Measurements from ENCODE around the gene RNU5B-1. TPM values are rescaled to one million over a fixed set of nuclear protein-coding genes. Genes with fewer than 3 reads are reported as not detected.
A peak's percentile ranks its signal among the peaks of the same experiment; 100 is the strongest.

The RNU5B-1 gene
- total and polyA plus RNA-seq, 9 donors = 22.1 to 67.7 (median 29.6) TPM; not detected in 4

DNA sequence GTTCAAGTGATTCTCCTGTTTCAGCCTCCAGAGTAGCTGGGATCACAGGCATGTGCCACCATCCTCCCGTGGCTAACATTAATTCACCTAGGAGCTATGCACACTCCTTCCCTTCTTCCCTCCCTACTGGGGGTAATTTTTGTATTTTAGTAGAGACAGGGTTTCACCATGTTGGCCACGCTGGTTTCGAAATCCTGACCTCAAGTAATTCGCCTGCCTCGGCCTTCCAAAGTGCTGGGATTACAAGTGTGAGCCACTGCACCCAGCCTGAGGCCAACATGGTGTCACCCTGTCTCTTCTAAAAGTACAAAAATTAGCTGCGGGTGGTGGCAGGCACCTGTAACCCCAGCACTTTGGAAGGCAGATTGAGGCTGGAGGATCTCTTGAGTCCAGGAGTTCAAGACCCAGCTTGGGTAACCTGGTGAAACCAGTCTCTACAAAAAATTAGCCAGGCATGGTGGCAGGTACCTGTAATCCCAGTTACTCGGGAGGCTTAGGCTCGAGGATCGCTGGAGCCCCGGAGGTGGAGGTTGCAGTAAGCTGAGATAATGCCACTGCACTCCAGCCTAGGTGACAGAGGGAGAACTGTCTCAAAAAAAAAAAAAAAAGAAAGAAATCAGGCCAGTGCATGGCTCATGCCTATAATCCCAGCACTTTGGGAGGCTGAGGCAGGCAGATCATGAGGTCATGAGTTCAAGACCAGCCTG, 6.1 kb downstream of the RNU5B-1 start:
- 89 to 93% (median 90%) methylated on average over 10 of the region's 10 CpGs for WGBS, 3 donors
- Histone ChIP-seq H3K4me3 (no peak overlapping the region), H3K9me3 (no peaks in the 10 kb centered on the region), H3K36me3 (no peaks in the 10 kb centered on the region), H3K4me1 (ENCODE audit: insufficient read depth) (no peaks in the 10 kb centered on the region), H3K27me3 (no peaks in the 10 kb centered on the region), H3K27ac (no peak overlapping the region)
- DNase-seq = no peak
- intact Hi-C loops (cut with DNase I) = no loop called here
- TF ChIP-seq POLR2A (IDR thresholded peaks at IDR 0.05) (no peak), EP300 (IDR thresholded peaks at IDR 0.05) (no peak)
- TF ChIP-seq, protein P1, sequence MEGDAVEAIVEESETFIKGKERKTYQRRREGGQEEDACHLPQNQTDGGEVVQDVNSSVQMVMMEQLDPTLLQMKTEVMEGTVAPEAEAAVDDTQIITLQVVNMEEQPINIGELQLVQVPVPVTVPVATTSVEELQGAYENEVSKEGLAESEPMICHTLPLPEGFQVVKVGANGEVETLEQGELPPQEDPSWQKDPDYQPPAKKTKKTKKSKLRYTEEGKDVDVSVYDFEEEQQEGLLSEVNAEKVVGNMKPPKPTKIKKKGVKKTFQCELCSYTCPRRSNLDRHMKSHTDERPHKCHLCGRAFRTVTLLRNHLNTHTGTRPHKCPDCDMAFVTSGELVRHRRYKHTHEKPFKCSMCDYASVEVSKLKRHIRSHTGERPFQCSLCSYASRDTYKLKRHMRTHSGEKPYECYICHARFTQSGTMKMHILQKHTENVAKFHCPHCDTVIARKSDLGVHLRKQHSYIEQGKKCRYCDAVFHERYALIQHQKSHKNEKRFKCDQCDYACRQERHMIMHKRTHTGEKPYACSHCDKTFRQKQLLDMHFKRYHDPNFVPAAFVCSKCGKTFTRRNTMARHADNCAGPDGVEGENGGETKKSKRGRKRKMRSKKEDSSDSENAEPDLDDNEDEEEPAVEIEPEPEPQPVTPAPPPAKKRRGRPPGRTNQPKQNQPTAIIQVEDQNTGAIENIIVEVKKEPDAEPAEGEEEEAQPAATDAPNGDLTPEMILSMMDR (IDR thresholded peaks at IDR 0.05) = no peak

DNA sequence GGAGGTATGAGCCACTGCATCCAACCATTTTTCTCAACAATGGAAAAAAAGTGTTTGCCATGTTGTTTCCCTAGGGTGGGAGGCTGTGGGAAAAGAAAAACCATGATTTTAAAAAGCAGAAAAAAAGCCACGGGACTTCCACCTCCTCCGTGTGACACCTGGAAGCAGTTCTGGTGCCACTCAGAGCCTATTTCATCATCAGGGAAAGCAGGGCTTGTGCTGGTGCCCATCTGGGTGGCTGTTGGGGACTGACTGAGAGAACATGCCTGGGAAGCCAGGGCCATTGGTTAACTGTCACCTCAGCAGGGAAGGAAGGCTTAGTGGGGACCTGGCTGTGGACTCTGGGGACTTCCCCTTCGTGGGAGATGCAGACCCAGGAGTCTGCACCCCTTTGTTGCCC, 7.3 kb downstream of the RNU5B-1 start:
- 62 to 66% (median 65%) methylated on average over 3 of the region's 3 CpGs for WGBS, 3 donors
- no peak overlapping the region for H3K4me3 ChIP-seq
- no peaks in the 10 kb centered on the region for H3K4me1 ChIP-seq (ENCODE audit: insufficient read depth)
- TF ChIP-seq, protein P1 (IDR thresholded peaks at IDR 0.05) = no peak
- TF ChIP-seq EP300 (IDR thresholded peaks at IDR 0.05) = no peak
- TF ChIP-seq POLR2A (IDR thresholded peaks at IDR 0.05) = no peak
- no peaks in the 10 kb centered on the region for H3K9me3 ChIP-seq
- H3K36me3 ChIP-seq = no peaks in the 10 kb centered on the region
- no peak for DNase-seq
- H3K27me3 ChIP-seq = no peaks in the 10 kb centered on the region
- intact Hi-C loops (cut with DNase I) = no loop called here
- no peak overlapping the region for H3K27ac ChIP-seq

DNA sequence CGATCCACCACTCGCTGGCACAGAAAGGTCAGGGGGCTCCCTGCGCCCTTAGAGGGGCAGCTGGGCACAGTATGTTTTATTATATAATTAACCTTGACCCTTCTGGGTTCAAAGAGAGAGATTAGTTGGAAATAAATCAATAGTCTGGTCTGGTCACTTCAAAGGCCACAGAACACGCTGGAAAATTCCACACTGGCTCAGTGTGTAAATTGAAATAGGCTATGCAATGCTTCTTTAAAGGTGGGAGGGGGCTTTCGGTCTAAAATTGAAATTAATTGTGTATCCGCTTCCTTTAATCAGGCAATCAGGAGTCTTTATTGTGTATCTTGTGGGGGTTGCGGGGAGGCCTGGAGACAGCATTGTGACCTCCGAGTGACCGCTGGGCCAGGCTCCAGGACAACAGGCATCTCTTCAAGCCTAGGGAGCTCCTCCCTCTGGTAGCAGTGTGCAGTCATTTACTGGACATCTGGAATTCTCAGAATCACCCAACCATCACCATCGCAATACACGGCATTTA, 8.0 kb downstream of the RNU5B-1 start:
- intact Hi-C loops (cut with DNase I) = no loop called here
- H3K4me1 ChIP-seq (ENCODE audit: insufficient read depth) = no peaks in the 10 kb centered on the region
- H3K36me3 ChIP-seq = no peaks in the 10 kb centered on the region
- 48 to 52% (median 50%) methylated on average over 11 of the region's 11 CpGs for WGBS, 3 donors
- H3K27me3 ChIP-seq = no peaks in the 10 kb centered on the region
- no peak for TF ChIP-seq POLR2A (IDR thresholded peaks at IDR 0.05)
- TF ChIP-seq, protein P1 (IDR thresholded peaks at IDR 0.05) = no peak
- no peak overlapping the region for H3K4me3 ChIP-seq
- peak in 3 of 5 donors; percentile 51 to 67 (median 56) for DNase-seq
- no peaks in the 10 kb centered on the region for H3K9me3 ChIP-seq
- H3K27ac ChIP-seq = peak overlapping the region in 1 of 2 donors; percentile 52

DNA sequence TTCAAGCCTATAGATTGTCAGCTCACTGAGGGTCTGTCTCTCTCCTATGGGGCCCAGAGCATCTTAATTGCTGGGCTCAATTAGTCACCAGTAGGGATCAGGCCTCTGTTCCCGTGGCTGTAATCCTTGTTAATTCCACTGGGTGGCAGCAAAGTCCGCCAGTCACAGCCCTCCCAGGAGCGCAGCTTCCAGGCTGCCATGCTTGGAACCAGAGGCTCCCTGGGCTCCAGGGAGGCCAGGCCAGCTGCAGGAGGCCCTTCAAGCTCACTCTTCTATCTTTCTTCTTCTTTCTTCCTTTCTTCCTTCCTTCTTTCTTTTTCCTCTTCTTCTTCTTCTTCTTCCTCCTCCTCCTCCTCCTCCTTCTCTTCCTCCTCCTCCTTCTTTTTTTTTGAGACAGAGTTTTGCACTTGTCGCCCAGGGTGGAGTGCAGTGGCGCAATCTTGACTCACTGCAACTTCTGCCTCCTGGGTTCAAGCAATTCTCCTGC, 14.4 kb downstream of the RNU5B-1 start:
- TF ChIP-seq, protein P1 (IDR thresholded peaks at IDR 0.05) = peak; percentile 88 to 92 (median 91)
- TF ChIP-seq POLR2A (IDR thresholded peaks at IDR 0.05) (no peak), EP300 (IDR thresholded peaks at IDR 0.05) (no peak)
- Histone ChIP-seq H3K27ac (no peak overlapping the region), H3K9me3 (no peaks in the 10 kb centered on the region), H3K36me3 (no peaks in the 10 kb centered on the region), H3K27me3 (no peaks in the 10 kb centered on the region), H3K4me1 (ENCODE audit: insufficient read depth) (peaks cover 3% of the 10 kb centered on the region), H3K4me3 (no peak overlapping the region)
- intact Hi-C loops (cut with DNase I) = loop anchor here in 2 of 4 donors (2.0 kb wide), 1 partner anchor 66 kb away; no protein-coding TSS in a partner anchor
- WGBS, 3 donors = 38 to 41% (median 38%) methylated on average over 5 of the region's 5 CpGs
- DNase-seq = peak; percentile 71 to 86 (median 85)
